ENCODE data around the gene ATG2B.

The ATG2B gene

DNA sequence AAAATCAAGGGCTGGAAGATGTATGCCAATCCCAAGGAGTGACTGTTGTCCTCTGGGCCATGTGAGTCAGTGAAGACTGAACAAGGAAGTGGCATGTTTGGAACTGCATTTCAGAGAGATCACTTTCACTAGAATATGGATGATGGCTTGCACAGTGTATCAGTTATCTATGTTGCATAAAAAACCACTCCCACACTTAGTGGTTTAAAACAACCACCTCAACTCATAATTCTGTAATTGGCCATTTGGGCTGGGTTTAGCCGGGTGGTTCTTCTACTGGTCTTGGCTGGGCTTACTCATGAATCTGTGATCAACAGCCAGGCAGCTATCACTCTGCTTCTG, 91.7 kb downstream of the ATG2B start:
- DNase-seq (ENCODE audit: low read depth), result no peak

DNA sequence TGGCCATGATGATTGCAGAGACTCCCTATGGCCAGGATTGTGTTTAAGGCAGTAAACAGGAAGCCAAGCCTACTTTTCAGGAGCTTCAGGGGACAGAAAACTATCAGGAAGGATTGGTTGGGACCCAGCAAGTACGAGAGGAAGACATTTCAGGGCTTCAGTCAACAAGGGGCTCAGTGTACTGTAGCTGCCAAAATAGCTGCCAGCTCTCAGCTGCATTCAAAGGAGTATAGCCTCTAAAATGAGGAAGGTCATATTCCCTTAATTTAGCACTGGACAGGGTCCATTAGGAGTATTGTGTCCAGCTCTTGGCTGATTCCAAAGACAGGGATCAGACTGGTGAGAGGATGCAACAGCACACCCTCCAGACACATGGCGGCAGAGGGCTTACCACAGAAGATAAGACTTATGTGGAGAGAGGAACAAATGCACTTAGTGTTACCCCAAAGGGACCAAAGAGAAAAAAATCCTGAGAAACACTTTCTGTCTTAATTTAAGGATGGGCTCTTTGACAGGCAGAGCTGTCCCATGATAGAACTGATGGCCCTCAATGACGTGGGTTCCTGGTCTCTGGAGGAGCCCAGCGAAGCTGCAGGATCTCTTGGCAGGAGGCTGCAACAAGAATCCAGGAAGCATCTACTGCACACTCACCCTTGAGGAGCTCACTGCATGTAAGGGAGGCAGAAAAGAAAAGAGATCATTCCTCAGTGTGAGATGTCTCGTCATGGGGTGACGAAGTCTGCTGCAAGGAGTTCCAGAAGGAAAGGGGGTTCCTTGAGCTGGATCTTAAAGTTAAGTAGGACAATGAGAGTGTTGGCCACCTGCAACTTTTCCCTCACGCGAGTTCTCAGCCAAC, 92.3 kb downstream of the ATG2B start:
- DNase-seq (ENCODE audit: low read depth), result no peak

DNA sequence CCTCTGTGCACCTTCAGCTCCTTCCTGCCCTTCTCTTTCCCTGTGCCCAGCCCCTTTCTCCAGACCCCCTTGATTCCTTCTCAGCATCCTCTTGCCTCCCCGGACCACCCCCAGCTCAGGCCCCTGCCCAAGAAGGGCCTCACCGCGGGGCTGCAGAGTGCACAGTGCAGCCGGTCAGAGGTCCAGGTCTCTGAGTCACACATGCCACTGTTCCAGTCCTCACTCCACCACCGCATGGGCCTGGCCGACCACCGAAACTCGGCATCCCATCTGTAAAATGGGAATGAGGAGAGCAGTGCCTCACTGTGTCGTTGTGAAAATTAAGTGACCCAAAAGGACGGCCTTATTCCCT, 93.8 kb downstream of the ATG2B start:
- no peak for DNase-seq (ENCODE audit: low read depth)

DNA sequence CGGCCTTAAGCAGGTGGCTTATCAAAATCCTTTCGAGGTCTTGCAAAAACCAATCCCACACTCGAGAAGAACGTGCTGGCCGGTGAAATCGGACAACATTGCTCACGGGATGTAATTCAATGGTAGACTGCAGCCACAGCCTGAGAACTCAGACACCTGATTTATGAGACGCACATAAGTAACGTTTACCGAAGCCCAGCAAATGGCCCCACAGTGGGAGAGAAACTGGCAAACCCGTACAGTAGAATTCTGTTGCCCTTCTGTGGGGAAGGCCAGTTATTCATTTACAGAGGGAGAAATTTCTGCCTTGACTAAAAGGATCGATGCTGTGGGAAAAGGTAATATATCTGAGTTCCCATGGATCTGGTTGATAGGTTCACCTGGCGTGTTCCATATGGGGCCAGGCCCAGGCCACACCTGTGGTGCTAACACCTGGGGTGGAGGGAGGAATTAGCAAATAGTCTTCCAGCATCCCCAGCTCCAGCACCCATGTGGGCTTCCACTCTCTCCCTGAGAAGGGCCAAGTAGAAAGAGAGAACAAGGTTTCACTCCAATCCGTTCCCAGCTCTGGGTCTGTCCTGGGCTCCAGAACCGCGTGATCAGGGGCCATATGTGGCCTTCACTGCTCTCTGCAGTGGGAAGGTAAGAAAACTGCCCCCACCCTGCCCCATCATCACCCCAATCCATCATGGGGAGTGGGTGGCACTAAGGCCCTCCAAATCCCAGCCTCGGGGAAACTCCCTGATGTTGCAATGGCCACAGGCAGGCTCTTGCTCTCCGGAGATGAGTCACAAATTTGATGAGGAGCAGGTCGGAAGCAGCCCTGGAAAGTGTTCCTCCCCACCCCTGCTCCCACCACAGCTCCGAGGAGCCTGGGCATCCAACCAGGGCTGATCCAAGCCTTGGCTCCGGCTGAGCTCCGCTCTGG, 94.4 kb downstream of the ATG2B start:
- no peak for DNase-seq (ENCODE audit: low read depth)

DNA sequence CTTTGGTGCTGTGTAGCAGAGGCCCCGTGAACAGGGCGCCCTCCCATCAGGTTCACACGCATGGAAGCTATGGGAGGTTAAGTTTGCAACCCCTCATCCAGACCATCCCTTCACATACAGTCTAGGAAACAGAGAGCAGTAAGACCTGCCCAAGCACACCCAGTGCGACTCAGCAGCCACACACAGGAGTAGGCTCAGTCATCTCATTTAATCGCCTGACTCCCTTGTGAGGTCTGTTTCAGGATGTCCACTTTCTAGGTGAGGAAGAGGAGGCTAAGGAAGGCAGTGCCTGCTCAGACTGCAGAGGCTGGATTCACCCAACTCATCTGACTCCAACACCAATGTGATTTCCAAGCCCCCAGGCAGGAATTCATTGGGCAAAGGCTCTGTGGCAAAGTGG, 95.2 kb downstream of the ATG2B start:
- no peak for DNase-seq (ENCODE audit: low read depth)

DNA sequence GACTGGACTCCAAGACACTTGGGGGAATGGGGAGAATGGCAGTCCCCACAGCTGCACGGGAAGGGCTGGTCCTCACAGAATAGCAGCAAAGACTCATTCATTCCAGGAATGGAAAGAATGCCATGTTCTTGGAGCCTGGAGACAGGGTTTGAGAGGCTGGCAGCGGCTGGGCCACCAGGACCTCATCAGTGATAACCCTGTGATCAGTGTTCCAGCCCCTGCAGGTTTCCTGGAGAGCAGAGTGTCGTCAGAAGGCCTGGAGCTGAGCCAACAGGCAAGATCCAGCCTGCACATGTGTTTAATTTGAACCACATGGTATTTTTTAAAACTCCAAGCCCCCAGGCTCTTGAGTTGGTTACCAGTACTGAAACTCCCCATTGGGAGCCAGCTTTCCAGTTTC, 95.8 kb downstream of the ATG2B start:
- DNase-seq (ENCODE audit: low read depth), result no peak

DNA sequence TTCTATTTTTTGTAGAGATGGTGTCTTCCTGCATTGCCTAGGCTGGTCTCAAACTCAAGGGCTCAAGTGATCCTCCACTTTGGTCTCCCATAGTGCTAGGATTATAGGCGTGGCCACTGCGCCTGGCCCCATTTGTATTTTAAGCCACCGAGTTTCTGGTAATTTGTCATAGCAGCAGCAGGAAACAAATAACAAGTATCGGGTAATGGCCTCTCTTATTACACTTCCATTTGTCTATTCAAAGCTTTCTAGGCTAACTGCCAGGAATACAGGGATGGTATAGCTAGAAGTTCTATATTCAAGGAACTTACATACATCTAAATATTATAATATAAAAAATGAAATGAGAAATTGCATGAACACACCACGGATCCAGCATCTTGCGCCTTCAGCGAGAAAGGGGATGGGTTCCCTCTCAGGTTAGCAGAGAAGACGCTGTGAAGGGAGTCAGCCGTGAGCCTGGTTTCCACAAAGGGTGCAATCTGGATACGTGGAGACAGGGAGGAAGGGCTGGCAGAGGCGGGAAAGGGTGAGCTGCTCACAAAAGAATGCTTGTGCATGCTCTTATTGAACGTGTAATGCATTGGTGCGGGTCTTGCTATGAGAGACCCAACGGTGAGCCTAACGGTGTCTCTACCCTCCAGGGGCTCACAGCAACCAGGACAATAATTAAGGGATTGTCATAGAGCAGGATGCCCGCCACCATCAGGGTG, 97.6 kb downstream of the ATG2B start:
- DNase-seq (ENCODE audit: low read depth), result no peak

DNA sequence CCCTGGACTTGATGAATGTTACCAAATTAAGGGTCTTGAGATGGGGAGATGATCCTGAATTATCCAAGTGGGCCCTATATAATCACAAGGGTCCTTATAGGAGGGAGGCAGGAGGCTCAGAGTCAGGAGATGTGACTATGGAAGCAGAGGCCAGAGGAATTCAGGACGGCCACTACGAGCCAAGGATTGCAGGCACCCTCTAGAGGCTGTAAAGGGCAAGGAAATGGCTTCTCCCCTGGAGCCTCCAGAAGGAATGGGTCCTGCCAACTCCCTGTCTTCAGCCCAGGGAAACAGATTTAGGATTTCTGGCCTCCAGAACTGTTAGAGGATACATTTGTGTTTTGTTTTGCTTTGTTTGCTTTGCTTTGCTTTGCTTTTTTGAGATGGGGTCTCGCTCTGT, 98.3 kb downstream of the ATG2B start:
- no peak for DNase-seq (ENCODE audit: low read depth)

DNA sequence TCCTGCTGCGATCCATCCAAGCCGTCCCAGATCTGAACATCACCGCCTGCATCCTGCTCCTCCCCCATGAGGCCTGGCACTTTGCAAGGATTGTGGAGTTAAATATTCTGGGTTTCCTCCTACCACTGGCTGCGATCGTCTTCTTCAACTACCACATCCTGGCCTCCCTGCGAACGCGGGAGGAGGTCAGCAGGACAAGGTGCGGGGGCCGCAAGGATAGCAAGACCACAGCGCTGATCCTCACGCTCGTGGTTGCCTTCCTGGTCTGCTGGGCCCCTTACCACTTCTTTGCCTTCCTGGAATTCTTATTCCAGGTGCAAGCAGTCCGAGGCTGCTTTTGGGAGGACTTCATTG, 99.0 kb downstream of the ATG2B start:
- DNase-seq (ENCODE audit: low read depth), result no peak

DNA sequence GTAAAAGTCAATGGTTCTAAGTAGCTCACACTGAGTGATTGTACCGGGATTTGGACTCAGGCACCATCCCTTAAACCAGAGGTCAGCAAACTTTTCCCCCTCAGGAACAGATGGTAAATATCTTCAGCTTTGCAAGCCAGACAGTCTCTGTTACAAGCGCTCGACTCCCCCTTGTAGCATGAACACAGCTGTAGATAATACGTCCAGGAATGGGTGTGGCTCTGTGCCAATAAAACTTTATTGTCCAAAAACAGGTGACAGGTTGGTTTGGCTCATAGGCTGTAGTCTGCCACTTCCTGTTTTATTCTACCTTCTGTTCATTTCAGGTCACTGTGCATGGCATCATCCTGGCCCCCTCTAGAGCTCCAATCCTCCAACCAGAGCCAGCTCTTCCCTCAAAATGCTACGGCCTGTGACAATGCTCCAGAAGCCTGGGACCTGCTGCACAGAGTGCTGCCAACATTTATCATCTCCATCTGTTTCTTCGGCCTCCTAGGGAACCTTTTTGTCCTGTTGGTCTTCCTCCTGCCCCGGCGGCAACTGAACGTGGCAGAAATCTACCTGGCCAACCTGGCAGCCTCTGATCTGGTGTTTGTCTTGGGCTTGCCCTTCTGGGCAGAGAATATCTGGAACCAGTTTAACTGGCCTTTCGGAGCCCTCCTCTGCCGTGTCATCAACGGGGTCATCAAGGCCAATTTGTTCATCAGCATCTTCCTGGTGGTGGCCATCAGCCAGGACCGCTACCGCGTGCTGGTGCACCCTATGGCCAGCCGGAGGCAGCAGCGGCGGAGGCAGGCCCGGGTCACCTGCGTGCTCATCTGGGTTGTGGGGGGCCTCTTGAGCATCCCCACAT, 99.6 kb downstream of the ATG2B start:
- no peak for DNase-seq (ENCODE audit: low read depth)

DNA sequence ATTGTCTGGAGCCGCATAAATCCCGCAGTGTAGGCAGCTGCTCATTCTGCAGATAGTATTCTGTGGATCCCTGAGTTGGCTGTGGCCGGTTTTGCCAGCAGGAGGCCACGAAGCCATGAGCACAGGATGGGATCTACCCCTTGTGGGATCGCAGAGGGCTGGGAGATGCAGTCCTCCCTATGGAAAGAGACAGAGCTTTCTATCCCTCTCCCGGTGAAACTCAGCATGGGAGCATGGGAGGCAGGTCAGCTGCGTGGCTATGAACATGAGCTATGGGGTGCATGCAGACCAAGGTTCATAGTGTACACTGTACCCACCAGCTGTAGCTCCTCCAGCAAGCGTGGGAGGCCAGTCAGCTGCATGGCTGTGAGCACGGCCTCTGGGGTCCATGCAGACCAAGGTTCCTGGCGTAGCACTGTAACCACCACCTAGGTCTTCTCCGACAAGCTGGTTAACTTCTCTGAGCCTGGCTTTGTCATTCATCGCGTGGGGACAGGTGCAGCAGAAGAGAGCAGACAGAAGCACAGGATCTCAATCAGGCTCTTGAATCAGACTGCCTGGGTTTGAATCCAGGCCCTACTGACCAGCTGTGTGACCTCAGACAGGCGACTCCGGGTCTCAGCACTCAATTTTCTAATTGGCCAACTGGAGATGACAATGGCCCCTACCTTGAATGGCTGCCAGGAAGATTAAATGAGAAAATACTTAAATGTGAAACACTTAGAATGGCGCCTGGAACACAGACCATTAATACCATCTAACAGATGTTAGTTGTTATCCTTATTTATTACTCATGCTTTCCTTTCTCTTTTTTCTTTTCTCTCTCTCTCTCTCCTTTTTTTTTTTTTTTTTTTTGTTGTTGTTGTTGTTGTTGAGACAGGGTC, 101.1 kb downstream of the ATG2B start:
- DNase-seq (ENCODE audit: low read depth), result no peak

DNA sequence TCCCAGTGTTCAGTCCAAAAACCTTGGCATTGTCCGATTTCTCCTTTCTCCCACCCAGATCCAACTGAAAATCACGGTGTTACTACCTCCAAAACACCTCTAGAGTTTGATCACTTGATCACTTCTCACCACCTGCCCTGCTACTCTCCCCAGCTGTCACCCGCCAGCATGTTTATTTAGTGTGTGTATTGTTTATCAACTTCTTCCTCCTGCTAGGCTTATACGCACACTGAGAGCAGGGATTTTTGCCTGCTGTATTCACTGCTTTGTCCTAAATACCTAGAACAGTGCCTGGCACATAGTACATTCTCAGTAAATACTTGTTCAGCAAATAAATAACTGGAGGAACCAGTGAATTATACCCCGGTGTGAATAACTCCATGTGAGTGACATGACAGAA, 102.1 kb downstream of the ATG2B start:
- no peak for DNase-seq (ENCODE audit: low read depth)

DNA sequence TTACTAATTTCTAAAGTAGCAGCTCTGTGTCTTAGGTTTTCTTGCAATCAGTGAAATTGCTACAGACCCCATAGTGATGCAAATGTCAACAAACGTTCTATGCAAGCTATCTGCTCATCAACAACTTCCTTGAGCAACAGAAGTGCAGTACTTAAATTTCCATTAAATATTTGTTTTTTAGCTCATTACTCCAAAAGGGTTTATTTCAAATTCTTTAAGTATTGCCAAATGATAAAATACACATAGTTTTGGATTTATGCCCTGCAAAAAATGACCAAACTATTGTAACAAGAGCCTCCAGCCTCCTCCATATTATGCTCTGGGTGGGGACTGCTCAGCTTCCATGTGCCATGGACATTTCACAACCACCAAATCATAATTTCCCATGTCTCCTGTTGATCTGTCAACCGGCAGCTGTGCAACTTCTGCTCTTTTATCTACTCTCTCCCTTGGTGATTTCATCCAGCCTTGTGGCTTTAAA, 102.8 kb downstream of the ATG2B start:
- no peak for DNase-seq (ENCODE audit: low read depth)

DNA sequence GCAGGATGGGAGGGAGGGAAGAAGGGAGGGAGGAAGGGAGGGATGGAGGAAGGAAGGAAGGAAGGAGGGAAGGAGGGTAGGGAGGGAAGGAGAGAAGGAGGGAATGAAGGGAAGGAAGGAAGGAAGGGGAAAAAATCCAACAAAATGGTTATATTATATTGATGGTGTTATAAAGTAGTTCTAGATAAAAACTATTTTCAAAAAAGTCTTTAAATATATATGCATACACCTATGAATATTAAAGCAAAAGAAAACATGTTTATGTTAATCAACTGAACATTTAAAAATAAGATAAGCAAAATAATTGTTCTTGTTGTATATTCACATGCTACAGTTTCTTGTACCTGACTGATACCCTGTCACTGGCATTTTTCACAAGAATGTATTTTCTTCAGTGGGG, 105.2 kb downstream of the ATG2B start:
- DNase-seq (ENCODE audit: low read depth), result no peak

DNA sequence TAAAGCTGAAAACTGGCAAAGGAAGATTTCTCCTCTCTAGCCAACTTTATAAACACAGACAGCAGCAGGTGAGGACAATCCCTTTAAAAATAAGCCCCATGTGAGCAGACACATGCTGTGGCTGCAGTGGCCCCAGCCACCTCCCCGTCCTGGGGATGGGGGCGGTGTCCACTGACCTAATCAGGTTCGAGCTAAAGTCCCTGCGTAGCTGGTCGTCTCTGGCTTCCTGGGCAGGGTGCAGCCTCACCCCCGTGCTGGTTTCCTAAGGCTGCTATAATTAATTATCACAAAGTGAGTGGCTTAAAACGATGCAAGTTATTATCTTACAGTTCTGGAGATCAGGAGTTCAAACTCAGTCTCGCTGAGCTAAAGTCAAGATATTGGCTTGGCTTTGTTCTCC, 106.1 kb downstream of the ATG2B start:
- DNase-seq (ENCODE audit: low read depth), result no peak

DNA sequence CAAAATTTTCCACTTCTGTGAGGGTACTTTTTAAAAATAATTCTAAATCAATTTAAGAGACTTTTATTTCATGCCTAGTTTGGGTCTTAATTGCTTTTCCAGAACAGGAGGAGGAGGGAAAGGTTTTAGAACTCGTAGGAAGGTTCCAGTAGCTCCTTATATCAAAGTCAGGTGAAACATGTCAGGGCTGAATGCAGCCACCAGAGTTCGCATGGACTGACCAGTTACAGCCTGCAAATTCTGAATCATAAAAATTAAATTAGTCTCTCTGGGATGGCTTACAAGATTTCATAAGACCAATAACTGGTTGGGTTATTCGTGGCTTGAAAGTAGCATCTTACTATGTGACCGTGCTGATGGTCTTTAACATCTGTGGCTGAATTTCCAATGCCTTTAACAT, 106.7 kb downstream of the ATG2B start:
- DNase-seq (ENCODE audit: low read depth), result no peak

DNA sequence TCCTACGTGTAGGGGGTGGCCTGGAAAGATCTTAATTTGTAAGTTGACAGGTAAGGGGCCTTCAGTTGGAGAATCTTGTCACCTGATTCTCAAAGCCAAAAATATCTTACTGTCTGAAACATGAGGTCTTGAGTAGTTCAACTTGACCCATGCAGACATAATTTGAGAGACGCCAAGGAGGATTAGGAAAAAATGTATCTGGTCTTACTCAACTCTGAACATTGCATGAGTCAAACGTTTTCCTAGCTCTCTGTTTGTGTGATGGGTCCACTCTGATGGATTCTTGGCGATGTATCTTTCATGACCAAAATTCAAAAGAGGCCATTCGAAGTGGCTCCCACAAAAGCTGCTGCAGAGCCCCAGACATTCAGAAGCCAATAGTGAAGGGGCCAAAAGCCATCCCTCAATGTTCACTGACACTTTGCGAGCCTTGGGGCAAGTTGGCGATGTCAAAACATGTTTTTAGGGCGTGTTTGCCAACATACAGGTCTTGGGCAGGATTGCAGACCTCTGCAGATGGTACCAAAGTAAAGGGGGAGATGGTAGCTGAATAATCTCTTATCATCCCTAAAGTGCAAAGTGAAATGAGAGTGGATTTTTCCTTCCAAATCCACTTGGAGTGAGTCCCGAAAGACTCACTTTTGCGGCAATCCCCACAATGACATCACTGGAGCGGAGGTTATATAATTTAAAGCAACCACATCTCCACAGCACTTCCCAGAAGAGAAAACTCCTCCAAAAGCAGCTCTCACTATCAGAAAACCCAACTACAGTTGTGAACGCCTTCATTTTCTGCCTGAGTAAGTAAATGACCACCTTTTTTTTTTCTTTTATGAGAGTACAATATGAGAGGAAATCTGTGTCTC, 107.4 kb downstream of the ATG2B start, which contains the start of gene BDKRB1:
Gene BDKRB1 (plus strand): TSS at position 710 of the 866 bp plus-strand sequence. CDS start 7,473 bp downstream, outside the sequence.
- DNase-seq (ENCODE audit: low read depth), result no peak

DNA sequence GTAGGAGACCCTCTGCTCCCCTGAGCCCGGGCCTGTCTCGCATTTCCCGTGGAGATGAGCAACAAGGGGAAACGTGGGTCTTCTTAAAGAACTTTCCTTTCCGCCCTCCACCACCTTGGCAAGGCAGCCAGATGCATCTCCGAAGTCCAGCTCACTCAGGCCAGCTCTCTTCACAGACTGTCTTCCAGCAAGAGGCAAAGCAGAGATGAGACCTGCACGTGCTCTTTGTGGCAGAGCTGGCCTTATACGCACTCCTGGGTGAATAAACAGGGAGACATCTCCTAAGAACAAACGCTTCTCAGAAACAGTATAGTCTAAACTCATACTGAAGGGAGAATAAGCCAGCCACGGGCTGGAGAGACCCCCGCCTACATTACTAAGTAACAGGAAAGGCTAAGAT, 108.5 kb downstream of the ATG2B start:
- no peak for DNase-seq (ENCODE audit: low read depth)

DNA sequence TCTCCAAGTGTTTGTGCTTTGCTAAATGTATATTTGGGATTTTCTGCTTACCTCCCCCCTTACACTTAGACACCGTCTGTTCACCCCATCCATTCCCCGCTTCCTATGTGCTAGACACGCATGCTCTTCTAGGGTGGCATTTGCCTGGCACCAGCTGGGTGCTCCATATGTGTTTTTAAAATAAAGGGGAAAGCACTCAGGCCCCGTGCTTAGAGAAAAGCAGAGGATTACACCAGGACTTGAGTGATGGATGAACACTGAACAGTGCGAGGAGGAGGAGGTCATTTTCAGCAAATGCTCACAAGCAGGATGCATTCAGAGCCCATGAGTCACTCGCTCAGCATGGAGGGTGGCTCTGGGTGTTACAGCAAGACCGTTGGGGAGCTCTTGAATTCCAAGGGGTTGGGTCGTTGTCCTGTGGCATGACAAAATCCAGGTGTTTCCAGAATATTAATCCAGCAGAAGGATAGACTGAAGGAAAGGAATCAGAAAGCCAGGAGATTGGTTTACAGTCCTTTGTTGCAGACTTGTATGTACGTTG, 110.1 kb downstream of the ATG2B start:
- no peak for DNase-seq (ENCODE audit: low read depth)
